Measurements from ENCODE around the gene GPSM3.
A peak's percentile ranks its signal among the peaks of the same experiment; 100 is the strongest.

The GPSM3 gene

GRCh38 chr6:32181915-32182529, 10.4 kb downstream of the GPSM3 start:
- Histone ChIP-seq H3K4me1 (ENCODE audit: control insufficient read depth, insufficient read depth, low read length, poor library complexity, severe bottlenecking) (peaks cover 27% of the 10 kb centered on the region), H3K9me3 (ENCODE audit: control insufficient read depth, low read length) (no peaks in the 10 kb centered on the region), H3K36me3 (ENCODE audit: control insufficient read depth, insufficient read depth, low read length) (peaks cover 49% of the 10 kb centered on the region), H3K27ac (ENCODE audit: insufficient read depth, low read length, poor library complexity, severe bottlenecking) (peak overlapping the region; percentile 8), H3K4me3 (ENCODE audit: insufficient read depth, low read depth, low read length, poor library complexity, severe bottlenecking) (no peak overlapping the region), H3K27me3 (replicated peaks; ENCODE audit: control insufficient read depth, insufficient read depth, low read length, poor library complexity, severe bottlenecking) (no peaks in the 10 kb centered on the region)
- no peak for DNase-seq

GRCh38 chr6:32181148-32181702, 11.2 kb downstream of the GPSM3 start:
- Histone ChIP-seq H3K27ac (ENCODE audit: insufficient read depth, low read length, poor library complexity, severe bottlenecking) (no peak overlapping the region), H3K36me3 (ENCODE audit: control insufficient read depth, insufficient read depth, low read length) (peaks cover 41% of the 10 kb centered on the region), H3K9me3 (ENCODE audit: control insufficient read depth, low read length) (no peaks in the 10 kb centered on the region), H3K4me1 (ENCODE audit: control insufficient read depth, insufficient read depth, low read length, poor library complexity, severe bottlenecking) (peaks cover 27% of the 10 kb centered on the region), H3K27me3 (replicated peaks; ENCODE audit: control insufficient read depth, insufficient read depth, low read length, poor library complexity, severe bottlenecking) (no peaks in the 10 kb centered on the region), H3K4me3 (ENCODE audit: insufficient read depth, low read depth, low read length, poor library complexity, severe bottlenecking) (no peak overlapping the region)
- no peak for DNase-seq

GRCh38 chr6:32179766-32180405, 12.6 kb downstream of the GPSM3 start:
- no peak for DNase-seq
- Histone ChIP-seq H3K27me3 (replicated peaks; ENCODE audit: control insufficient read depth, insufficient read depth, low read length, poor library complexity, severe bottlenecking) (no peaks in the 10 kb centered on the region), H3K4me3 (ENCODE audit: insufficient read depth, low read depth, low read length, poor library complexity, severe bottlenecking) (no peak overlapping the region), H3K36me3 (ENCODE audit: control insufficient read depth, insufficient read depth, low read length) (peaks cover 39% of the 10 kb centered on the region), H3K9me3 (ENCODE audit: control insufficient read depth, low read length) (no peaks in the 10 kb centered on the region), H3K4me1 (ENCODE audit: control insufficient read depth, insufficient read depth, low read length, poor library complexity, severe bottlenecking) (peaks cover 34% of the 10 kb centered on the region), H3K27ac (ENCODE audit: insufficient read depth, low read length, poor library complexity, severe bottlenecking) (no peak overlapping the region)

GRCh38 chr6:32178547-32179440, 13.6 kb downstream of the GPSM3 start:
- no peaks in the 10 kb centered on the region for H3K9me3 ChIP-seq (ENCODE audit: control insufficient read depth, low read length)
- peaks cover 33% of the 10 kb centered on the region for H3K4me1 ChIP-seq (ENCODE audit: control insufficient read depth, insufficient read depth, low read length, poor library complexity, severe bottlenecking)
- H3K36me3 ChIP-seq (ENCODE audit: control insufficient read depth, insufficient read depth, low read length), result peaks cover 31% of the 10 kb centered on the region
- peak overlapping the region; percentile 95 for H3K27ac ChIP-seq (ENCODE audit: insufficient read depth, low read length, poor library complexity, severe bottlenecking)
- DNase-seq, result no peak
- no peaks in the 10 kb centered on the region for H3K27me3 ChIP-seq (replicated peaks; ENCODE audit: control insufficient read depth, insufficient read depth, low read length, poor library complexity, severe bottlenecking)
- H3K4me3 ChIP-seq (ENCODE audit: insufficient read depth, low read depth, low read length, poor library complexity, severe bottlenecking), result peak overlapping the region; percentile 67

- Histone ChIP-seq H3K4me3 (ENCODE audit: insufficient read depth, low read depth, low read length, poor library complexity, severe bottlenecking) (peak within 1 kb of the TSS; percentile 67), H3K4me1 (ENCODE audit: control insufficient read depth, insufficient read depth, low read length, poor library complexity, severe bottlenecking) (peaks cover 31% of the 10 kb centered on the region), H3K27ac (ENCODE audit: insufficient read depth, low read length, poor library complexity, severe bottlenecking) (peak within 1 kb of the TSS; percentile 95), H3K27me3 (replicated peaks; ENCODE audit: control insufficient read depth, insufficient read depth, low read length, poor library complexity, severe bottlenecking) (no peaks in the 10 kb centered on the region), H3K9me3 (ENCODE audit: control insufficient read depth, low read length) (no peaks in the 10 kb centered on the region), H3K36me3 (ENCODE audit: control insufficient read depth, insufficient read depth, low read length) (peaks cover 23% of the 10 kb centered on the region)
- peak; percentile 92 to 96 (median 94) for DNase-seq
Observed at GRCh38 chr6:32177788-32178546, 14.5 kb downstream of the GPSM3 start, which contains the start of gene RNF5. TSS of gene RNF5 (plus strand) at chr6:32178405. CDS start at chr6:32178512, 107 bp downstream.

GRCh38 chr6:32177183-32177787, 15.2 kb downstream of the GPSM3 start:
- no peak for DNase-seq
- no peaks in the 10 kb centered on the region for H3K9me3 ChIP-seq (ENCODE audit: control insufficient read depth, low read length)
- H3K36me3 ChIP-seq (ENCODE audit: control insufficient read depth, insufficient read depth, low read length), result peaks cover 16% of the 10 kb centered on the region
- no peaks in the 10 kb centered on the region for H3K27me3 ChIP-seq (replicated peaks; ENCODE audit: control insufficient read depth, insufficient read depth, low read length, poor library complexity, severe bottlenecking)
- peak overlapping the region; percentile 95 for H3K27ac ChIP-seq (ENCODE audit: insufficient read depth, low read length, poor library complexity, severe bottlenecking)
- H3K4me1 ChIP-seq (ENCODE audit: control insufficient read depth, insufficient read depth, low read length, poor library complexity, severe bottlenecking), result peaks cover 31% of the 10 kb centered on the region
- peak overlapping the region; percentile 59 for H3K4me3 ChIP-seq (ENCODE audit: insufficient read depth, low read depth, low read length, poor library complexity, severe bottlenecking)

- DNase-seq, result no peak
- peak overlapping the region; percentile 95 for H3K27ac ChIP-seq (ENCODE audit: insufficient read depth, low read length, poor library complexity, severe bottlenecking)
- peaks cover 11% of the 10 kb centered on the region for H3K36me3 ChIP-seq (ENCODE audit: control insufficient read depth, insufficient read depth, low read length)
- H3K9me3 ChIP-seq (ENCODE audit: control insufficient read depth, low read length), result no peaks in the 10 kb centered on the region
- H3K4me1 ChIP-seq (ENCODE audit: control insufficient read depth, insufficient read depth, low read length, poor library complexity, severe bottlenecking), result peaks cover 31% of the 10 kb centered on the region
- H3K27me3 ChIP-seq (replicated peaks; ENCODE audit: control insufficient read depth, insufficient read depth, low read length, poor library complexity, severe bottlenecking), result no peaks in the 10 kb centered on the region
- peak overlapping the region; percentile 88 for H3K4me3 ChIP-seq (ENCODE audit: insufficient read depth, low read depth, low read length, poor library complexity, severe bottlenecking)
Observed at GRCh38 chr6:32176476-32177182, 15.8 kb downstream of the GPSM3 start.

GRCh38 chr6:32175711-32176475, 16.6 kb downstream of the GPSM3 start, which contains the start of gene AGPAT1:
TSS of gene AGPAT1 (minus strand) at chr6:32176084. CDS start at chr6:32171496, 4,588 bp downstream.
- peaks cover 33% of the 10 kb centered on the region for H3K4me1 ChIP-seq (ENCODE audit: control insufficient read depth, insufficient read depth, low read length, poor library complexity, severe bottlenecking)
- H3K9me3 ChIP-seq (ENCODE audit: control insufficient read depth, low read length), result no peaks in the 10 kb centered on the region
- H3K36me3 ChIP-seq (ENCODE audit: control insufficient read depth, insufficient read depth, low read length), result peaks cover 5% of the 10 kb centered on the region

More at GRCh38 chr6:32175711-32176475, 16.6 kb downstream of the GPSM3 start, which contains the start of gene AGPAT1:
- H3K27me3 ChIP-seq (replicated peaks; ENCODE audit: control insufficient read depth, insufficient read depth, low read length, poor library complexity, severe bottlenecking), result no peaks in the 10 kb centered on the region
- DNase-seq, result peak; percentile 86 to 93 (median 92)
- H3K4me3 ChIP-seq (ENCODE audit: insufficient read depth, low read depth, low read length, poor library complexity, severe bottlenecking), result peak within 1 kb of the TSS; percentile 88
- H3K27ac ChIP-seq (ENCODE audit: insufficient read depth, low read length, poor library complexity, severe bottlenecking), result peak within 1 kb of the TSS; percentile 95

Data from effector memory CD4-positive, alpha-beta T cell (primary cell).